A673 (cell line): ENCODE measurements around the gene RAB37.

Experiments used
- EZH2 ChIP-seq: fragments of 200-600 bp; sonication (generic); IDR thresholded peaks from 2 replicates; pipeline ENCODE4 v1.6.1; 2017; ENCODE audit warnings: borderline replicate concordance, low read depth, mild to moderate bottlenecking, mixed read lengths, antibody characterized with exemption, low read length; ENCODE audit not compliant: poor library complexity, severe bottlenecking
- TF ChIP-seq, protein P1 (sequence below): fragments of 300-800, 200-600 bp; sonication (generic); conservative IDR thresholded peaks from 2 replicates; pipeline ENCODE4 v1.5.1; 2017; ENCODE audit warnings: low read depth, mild to moderate bottlenecking, antibody characterized with exemption, low read length, moderate library complexity, mixed read lengths

DNA sequence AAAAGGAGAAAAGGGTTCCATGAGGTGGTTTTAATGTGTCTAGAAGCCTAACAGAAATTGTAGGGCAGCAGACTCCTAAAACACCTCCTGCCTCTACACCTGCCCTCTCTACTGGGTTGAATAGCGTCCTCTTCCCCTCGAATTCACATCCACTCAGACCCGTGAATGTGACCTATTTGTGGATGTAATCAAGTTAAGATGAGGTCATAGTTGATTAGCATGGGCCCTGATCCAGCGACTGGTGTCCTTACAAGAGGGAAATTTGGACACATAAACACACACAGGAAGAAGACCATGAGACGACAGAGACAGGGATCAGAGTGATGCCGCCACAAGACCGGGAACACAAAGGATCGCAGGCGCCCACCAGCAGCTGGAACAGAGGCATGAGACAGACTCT, 37.8 kb upstream of the RAB37 start:
- TF ChIP-seq, protein P1, sequence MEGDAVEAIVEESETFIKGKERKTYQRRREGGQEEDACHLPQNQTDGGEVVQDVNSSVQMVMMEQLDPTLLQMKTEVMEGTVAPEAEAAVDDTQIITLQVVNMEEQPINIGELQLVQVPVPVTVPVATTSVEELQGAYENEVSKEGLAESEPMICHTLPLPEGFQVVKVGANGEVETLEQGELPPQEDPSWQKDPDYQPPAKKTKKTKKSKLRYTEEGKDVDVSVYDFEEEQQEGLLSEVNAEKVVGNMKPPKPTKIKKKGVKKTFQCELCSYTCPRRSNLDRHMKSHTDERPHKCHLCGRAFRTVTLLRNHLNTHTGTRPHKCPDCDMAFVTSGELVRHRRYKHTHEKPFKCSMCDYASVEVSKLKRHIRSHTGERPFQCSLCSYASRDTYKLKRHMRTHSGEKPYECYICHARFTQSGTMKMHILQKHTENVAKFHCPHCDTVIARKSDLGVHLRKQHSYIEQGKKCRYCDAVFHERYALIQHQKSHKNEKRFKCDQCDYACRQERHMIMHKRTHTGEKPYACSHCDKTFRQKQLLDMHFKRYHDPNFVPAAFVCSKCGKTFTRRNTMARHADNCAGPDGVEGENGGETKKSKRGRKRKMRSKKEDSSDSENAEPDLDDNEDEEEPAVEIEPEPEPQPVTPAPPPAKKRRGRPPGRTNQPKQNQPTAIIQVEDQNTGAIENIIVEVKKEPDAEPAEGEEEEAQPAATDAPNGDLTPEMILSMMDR = no peak
- no peak for TF ChIP-seq EZH2
